ENCODE measurements around the gene B3GNT3. TPM values are rescaled to one million over a fixed set of nuclear protein-coding genes. Genes with fewer than 3 reads are reported as not detected.

Gene B3GNT3
- total and polyA plus RNA-seq, 2 of the 4 experiments (the other 2 are of a cell fraction): not detected

GRCh38 chr19:17765069-17765618, 29.8 kb upstream of the B3GNT3 start:
- H3K9me3 ChIP-seq (ENCODE audit: control insufficient read depth, insufficient read depth, low read length): no peaks in the 10 kb centered on the region
- no peak for DNase-seq
- H3K23ac ChIP-seq (ENCODE audit: low read depth, low read length): no peak overlapping the region
- H2AK5ac ChIP-seq (ENCODE audit: low read depth, low read length): no peak overlapping the region
- ChIA-PET POLR2A (ENCODE audit: unreplicated experiment) (no interaction called here), CTCF (interaction anchor here (0.5 kb wide), 1 partner anchor 247 kb away, joined by 3 read pairs; no protein-coding TSS in a partner anchor)
- H2BK15ac ChIP-seq (ENCODE audit: low read depth, low read length): no peak overlapping the region
- no peak overlapping the region for H2AK9ac ChIP-seq (replicated peaks; ENCODE audit: low read depth, low read length, poor library complexity)
- H2AFZ ChIP-seq (replicated peaks; ENCODE audit: low read length, poor library complexity): peak overlapping the region; percentile 72
- no peaks in the 10 kb centered on the region for H3K4me1 ChIP-seq (ENCODE audit: control insufficient read depth, insufficient read depth, low read length)
- dilution Hi-C loops (cut with HindIII; ENCODE audit: low sequenced_read_pairs, unreplicated experiment) (no loop called here), intact Hi-C loops (cut with micrococcal nuclease) (loop anchor here (10.0 kb wide), 2 partner anchors 270 to 310 kb away; no protein-coding TSS in a partner anchor), in situ Hi-C loops (cut with MboI; ENCODE audit: low sequenced_read_pairs) (no loop called here)
- H3K14ac ChIP-seq (replicated peaks; ENCODE audit: low read depth, low read length): no peak overlapping the region
- no peak overlapping the region for H3K4ac ChIP-seq (ENCODE audit: low read depth, low read length)
- peaks cover under 1% of the 10 kb centered on the region; the same call in 1 of the 2 replicates for H3K27me3 ChIP-seq (ENCODE audit: control insufficient read depth, insufficient read depth, low read length)
- H3K18ac ChIP-seq (ENCODE audit: low read depth, low read length): no peak overlapping the region
- no peak overlapping the region for H4K91ac ChIP-seq (ENCODE audit: insufficient read depth, low read depth, low read length)
- no peaks in the 10 kb centered on the region for H4K20me1 ChIP-seq (ENCODE audit: insufficient read depth, low read length)
- no peak overlapping the region for H3K56ac ChIP-seq (ENCODE audit: extremely low read depth, insufficient read depth, low read length)
- no peaks in the 10 kb centered on the region for H3K36me3 ChIP-seq (ENCODE audit: control insufficient read depth, insufficient read depth, low read length)
- no peak overlapping the region for H4K8ac ChIP-seq (ENCODE audit: low read depth in 2 of 2, low read length in 2 of 2)
- no peak for ATAC-seq (ENCODE audit: low read depth)
- no peak overlapping the region for H3K4me3 ChIP-seq (ENCODE audit: insufficient read depth, low read depth, low read length)
- no peak overlapping the region for H2BK20ac ChIP-seq (ENCODE audit: low read depth, low read length)
- TF ChIP-seq CHD1 (IDR thresholded peaks at IDR 0.05; ENCODE audit: low read depth, low read length): no peak
- no peak for TF ChIP-seq FOS (IDR thresholded peaks at IDR 0.05; ENCODE audit: low read depth, low read length)
- no peak for TF ChIP-seq MXI1 (IDR thresholded peaks at IDR 0.05; ENCODE audit: borderline replicate concordance, low read depth, low read length)
- TF ChIP-seq, protein P1, sequence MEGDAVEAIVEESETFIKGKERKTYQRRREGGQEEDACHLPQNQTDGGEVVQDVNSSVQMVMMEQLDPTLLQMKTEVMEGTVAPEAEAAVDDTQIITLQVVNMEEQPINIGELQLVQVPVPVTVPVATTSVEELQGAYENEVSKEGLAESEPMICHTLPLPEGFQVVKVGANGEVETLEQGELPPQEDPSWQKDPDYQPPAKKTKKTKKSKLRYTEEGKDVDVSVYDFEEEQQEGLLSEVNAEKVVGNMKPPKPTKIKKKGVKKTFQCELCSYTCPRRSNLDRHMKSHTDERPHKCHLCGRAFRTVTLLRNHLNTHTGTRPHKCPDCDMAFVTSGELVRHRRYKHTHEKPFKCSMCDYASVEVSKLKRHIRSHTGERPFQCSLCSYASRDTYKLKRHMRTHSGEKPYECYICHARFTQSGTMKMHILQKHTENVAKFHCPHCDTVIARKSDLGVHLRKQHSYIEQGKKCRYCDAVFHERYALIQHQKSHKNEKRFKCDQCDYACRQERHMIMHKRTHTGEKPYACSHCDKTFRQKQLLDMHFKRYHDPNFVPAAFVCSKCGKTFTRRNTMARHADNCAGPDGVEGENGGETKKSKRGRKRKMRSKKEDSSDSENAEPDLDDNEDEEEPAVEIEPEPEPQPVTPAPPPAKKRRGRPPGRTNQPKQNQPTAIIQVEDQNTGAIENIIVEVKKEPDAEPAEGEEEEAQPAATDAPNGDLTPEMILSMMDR (conservative IDR thresholded peaks at IDR 0.05; ENCODE audit: low read depth, low read length): no peak
- no peak for TF ChIP-seq CEBPB (IDR thresholded peaks at IDR 0.05; ENCODE audit: low read depth, low read length)
- no peak for TF ChIP-seq RAD21 (IDR thresholded peaks at IDR 0.05; ENCODE audit: low read length)
- TF ChIP-seq POLR2A (IDR thresholded peaks at IDR 0.05; ENCODE audit: low read depth, low read length): no peak
- TF ChIP-seq MAFK (IDR thresholded peaks at IDR 0.05; ENCODE audit: low read depth, low read length): no peak
- no peak for TF ChIP-seq RCOR1 (IDR thresholded peaks at IDR 0.05; ENCODE audit: insufficient replicate concordance, low read length)
- TF ChIP-seq BHLHE40 (IDR thresholded peaks at IDR 0.05; ENCODE audit: low read depth, low read length): no peak
- no peak for TF ChIP-seq USF2 (IDR thresholded peaks at IDR 0.05; ENCODE audit: low read depth, low read length)
- no peak overlapping the region for H3K9ac ChIP-seq (ENCODE audit: low read depth, low read length)
- no peak overlapping the region for H2BK120ac ChIP-seq (ENCODE audit: low read depth, low read length)
- H3K79me1 ChIP-seq (ENCODE audit: low read depth in 1 of 2, low read length in 2 of 2): no peaks in the 10 kb centered on the region
- H4K5ac ChIP-seq (ENCODE audit: low read depth, low read length): no peak overlapping the region
- WGBS, 2 experiments (ENCODE audit: extremely low coverage in 2 of 2, insufficient read length in 1 of 2): 65% methylated on average over 6 of the region's 12 CpGs; no CpG with 5 or more reads in 1 of the 2 experiments
- BruUV-seq (replicated peaks): no TSS peak
- H3K27ac ChIP-seq (ENCODE audit: insufficient read depth, low read length): no peak overlapping the region
- no peaks in the 10 kb centered on the region for H3K9me1 ChIP-seq (ENCODE audit: insufficient read depth, low read length)
- no peak overlapping the region for H3K4me2 ChIP-seq (ENCODE audit: low read depth, low read length)
- H2BK5ac ChIP-seq (ENCODE audit: low read depth, low read length, poor library complexity, severe bottlenecking): no peak overlapping the region
